PC-3 (cell line): ENCODE data around the gene TTLL10. TPM values are rescaled to one million over a fixed set of nuclear protein-coding genes. Genes with fewer than 3 reads are reported as not detected.

ENCODE experiments used
- ATAC-seq: fragments of 200-7000 bp; cut with Tn5 transposase; 2 replicates; pipeline ENCODE4 v1.9.1; 2020; ENCODE audit warnings: mild to moderate bottlenecking, moderate library complexity
- BruUV-seq: library from RNA; stranded (reverse); fragments of 400-500 nt; replicated peaks from 2 replicates; lab custom pipeline; 2021; lab: Mats Ljungman, UMichigan
- CTCF ChIA-PET: fragments of 300-600 bp; sonication (Branson Sonifier 250); formaldehyde crosslinking; loops from one replicate; lab custom pipeline; 2022; ENCODE audit warnings: antibody characterized with exemption; lab: Charles Lee
- POLR2A ChIA-PET: fragments of 300-600 bp; sonication (Branson Sonifier 250); formaldehyde crosslinking; loops from one replicate; lab custom pipeline; 2022; ENCODE audit warnings: antibody characterized with exemption; ENCODE audit not compliant: unreplicated experiment; lab: Charles Lee
- DNase-seq: peaks from one replicate; pipeline ENCODE4 v3.0.0-alpha.2; 2015
- H2AFZ ChIP-seq: fragments of 300-600 bp; sonication (generic); 2 replicates; pipeline ENCODE4 v1.6.0; 2016; ENCODE audit warnings: antibody characterized with exemption, low read length
- H3F3A ChIP-seq: fragments of 300-600 bp; sonication (generic); one replicate; pipeline ENCODE4 v1.6.0; 2017; ENCODE audit warnings: antibody characterized with exemption, low read length, control low read depth, mild to moderate bottlenecking; ENCODE audit not compliant: unreplicated experiment
- H3K27ac ChIP-seq: fragments of 300-600 bp; sonication (generic); 2 replicates; pipeline ENCODE4 v1.5.1; 2016; ENCODE audit warnings: mild to moderate bottlenecking, low read length
- H3K27me3 ChIP-seq: fragments of 300-600 bp; sonication (generic); 2 replicates; pipeline ENCODE4 v1.6.1; 2016; ENCODE audit warnings: low read length, mixed read lengths
- H3K36me3 ChIP-seq: fragments of 300-600 bp; sonication (generic); 2 replicates; pipeline ENCODE4 v1.6.1; 2016; ENCODE audit warnings: low read depth, mixed run types, low read length, mixed read lengths
- H3K4me1 ChIP-seq: fragments of 300-600 bp; sonication (generic); 2 replicates; pipeline ENCODE4 v1.5.1; 2016; ENCODE audit warnings: low read length; ENCODE audit not compliant: insufficient read depth
- H3K4me2 ChIP-seq: fragments of 300-600 bp; sonication (generic); 2 replicates; pipeline ENCODE4 v1.6.0; 2016; ENCODE audit warnings: low read length
- H3K4me3 ChIP-seq: fragments of 300-600 bp; sonication (generic); 2 replicates; pipeline ENCODE4 v1.5.1; 2016; ENCODE audit warnings: mild to moderate bottlenecking, low read length, mixed read lengths
- H3K79me2 ChIP-seq: fragments of 300-600 bp; sonication (generic); 2 replicates; pipeline ENCODE4 v1.6.1; 2017; ENCODE audit warnings: low read length, mixed read lengths
- H3K9ac ChIP-seq: fragments of 300-600 bp; sonication (generic); 2 replicates; pipeline ENCODE4 v1.6.0; 2016; ENCODE audit warnings: mild to moderate bottlenecking, low read length
- H3K9me2 ChIP-seq: fragments of 300-600 bp; sonication (generic); replicated peaks from 2 replicates; pipeline ENCODE4 v1.6.1; 2016; ENCODE audit warnings: mixed run types, low read length, mixed read lengths
- H3K9me3 ChIP-seq: fragments of 300-600 bp; sonication (generic); 2 replicates; pipeline ENCODE4 v1.6.1; 2016; ENCODE audit warnings: low read length, mixed read lengths
- H4K20me1 ChIP-seq: fragments of 300-600 bp; sonication (generic); 2 replicates; pipeline ENCODE4 v1.6.1; 2016; ENCODE audit warnings: low read length, mixed read lengths
- CTCF ChIP-seq: fragments of 300-600 bp; sonication (generic); conservative IDR thresholded peaks from 2 replicates; pipeline ENCODE4 v1.5.1; 2017; ENCODE audit warnings: antibody characterized with exemption, low read depth, mild to moderate bottlenecking, low read length
- EZH2 ChIP-seq: fragments of 300-600 bp; sonication (generic); IDR thresholded peaks from one replicate; pipeline ENCODE4 v1.6.1; 2017; ENCODE audit warnings: antibody characterized with exemption, mild to moderate bottlenecking, low read length; ENCODE audit not compliant: unreplicated experiment
- EZH2phosphoT487 ChIP-seq: fragments of 300-600 bp; sonication (generic); IDR thresholded peaks from 2 replicates; pipeline ENCODE4 v1.6.1; 2018; ENCODE audit warnings: mild to moderate bottlenecking, antibody characterized with exemption, low read length, borderline replicate concordance
- intact Hi-C: fragments of 100-400 bp; cut with micrococcal nuclease; formaldehyde crosslinking; loops from 2 replicates; pipeline ENCODE4 v1.9.0; 2023
- total RNA-seq: library from RNA; depleted of rRNA; stranded (reverse); fragments of >200 nt; gene quantifications from 2 replicates; pipeline ENCODE4 v1.2.3, GENCODE V29; 2014

The TTLL10 gene
- total RNA-seq, 1 experiment from 2014 or later = 0.36 TPM

- Histone ChIP-seq H2AFZ (no peak overlapping the region), H3K36me3 (no peaks in the 10 kb centered on the region), H3K9me2 (no peaks in the 10 kb centered on the region), H3K9me3 (no peaks in the 10 kb centered on the region), H3K4me1 (no peaks in the 10 kb centered on the region), H3K27ac (no peak overlapping the region), H3K4me3 (no peak overlapping the region), H4K20me1 (no peaks in the 10 kb centered on the region), H3K9ac (no peak overlapping the region), H3K27me3 (no peaks in the 10 kb centered on the region), H3K4me2 (no peak overlapping the region), H3K79me2 (no peaks in the 10 kb centered on the region), H3F3A (no peaks in the 10 kb centered on the region)
- no peak for TF ChIP-seq EZH2
- TF ChIP-seq CTCF = no peak
- TF ChIP-seq EZH2phosphoT487 = no peak
- intact Hi-C loops = no loop called here
- ATAC-seq = no peak
- DNase-seq = no peak
- BruUV-seq = no TSS peak
- ChIA-PET CTCF (no interaction called here), POLR2A (no interaction called here)
These were observed 24.9 kb downstream of the TTLL10 start for GRCh38 chr1:1198423-1199140.

GRCh38 chr1:1199141-1199960 lies 25.7 kb downstream of the TTLL10 start:
- TF ChIP-seq CTCF = no peak
- no peak for TF ChIP-seq EZH2phosphoT487
- no peak for TF ChIP-seq EZH2
- Histone ChIP-seq H3K27me3 (no peaks in the 10 kb centered on the region), H3K9me3 (no peaks in the 10 kb centered on the region), H3K27ac (no peak overlapping the region), H3K36me3 (no peaks in the 10 kb centered on the region), H3K4me2 (no peak overlapping the region), H3K4me3 (no peak overlapping the region), H4K20me1 (no peaks in the 10 kb centered on the region), H3K9ac (no peak overlapping the region), H3F3A (no peaks in the 10 kb centered on the region), H2AFZ (no peak overlapping the region), H3K9me2 (no peaks in the 10 kb centered on the region), H3K4me1 (no peaks in the 10 kb centered on the region), H3K79me2 (no peaks in the 10 kb centered on the region)
- ATAC-seq = no peak
- no peak for DNase-seq
- intact Hi-C loops = no loop called here
- CTCF ChIA-PET = no interaction called here
- BruUV-seq = no TSS peak
- POLR2A ChIA-PET = no interaction called here
